Loucy (cell line): ENCODE measurements around the gene GPR39.

Experiments
- CTCF ChIP-seq: fragments of 200-600 bp; sonication (generic); conservative IDR thresholded peaks from 2 replicates; pipeline ENCODE4 v1.5.1; 2014; ENCODE audit warnings: mild to moderate bottlenecking, antibody characterized with exemption, low read length
- EZH2phosphoT487 ChIP-seq: fragments of 200-600 bp; IDR thresholded peaks from 2 replicates; pipeline ENCODE4 v1.6.1; 2018; ENCODE audit warnings: antibody characterized with exemption, mild to moderate bottlenecking, moderate library complexity, borderline replicate concordance

GRCh38 chr2:132392879-132393278, 23.7 kb upstream of the GPR39 start:
- TF ChIP-seq CTCF (no peak), EZH2phosphoT487 (no peak)
